HFF-Myc (cell line): ENCODE results near the gene DLX1.

Experiments used
- DNase-seq: peaks from one replicate; pipeline ENCODE4 v3.0.0-alpha.2; 2011; ENCODE audit warnings: low read depth; ENCODE audit errors: extremely low read depth
- H3K4me3 ChIP-seq: replicated peaks from 2 replicates; pipeline ENCODE4 v1.5.1; 2011; ENCODE audit warnings: low read depth, mild to moderate bottlenecking, control low read depth, low read length
- TF ChIP-seq, protein P1 (sequence below): IDR thresholded peaks from 2 replicates; pipeline ENCODE4 v1.5.1; 2012; ENCODE audit warnings: mild to moderate bottlenecking, low read depth, low read length, control low read depth; ENCODE audit errors: missing control alignments

The DLX1 gene

DNA sequence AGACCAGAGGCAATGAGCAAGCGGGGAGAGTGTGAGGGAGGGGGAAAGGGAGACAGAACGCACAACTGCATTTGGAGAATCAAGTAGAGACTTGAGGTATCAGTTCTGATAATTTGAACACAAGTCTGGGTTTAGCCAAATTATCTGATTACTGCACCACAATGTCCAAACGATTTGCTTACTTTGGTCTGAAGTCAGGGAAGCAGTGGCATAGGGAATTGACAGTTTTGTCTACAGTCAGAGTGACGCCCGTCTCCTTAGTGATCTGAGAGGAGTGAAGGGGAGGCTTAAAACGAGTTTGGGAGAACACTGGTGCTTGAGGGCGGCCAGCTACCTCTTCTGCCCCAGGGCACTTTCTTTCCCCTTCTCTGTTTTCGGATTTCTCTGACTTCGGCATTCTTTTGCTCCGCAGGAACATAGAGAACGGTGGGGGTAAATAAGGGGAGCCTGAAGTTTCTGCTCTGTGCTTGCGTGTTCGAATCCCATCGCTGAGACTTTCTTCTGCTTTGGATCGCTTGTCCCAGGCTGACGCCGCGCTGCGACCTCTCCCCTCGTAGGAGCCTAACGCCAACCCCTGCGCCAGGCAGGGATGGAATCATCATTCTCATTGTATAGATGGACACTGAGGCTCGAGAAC is 20.3 kb downstream of the DLX1 start:
- peak overlapping the region; percentile 38 for H3K4me3 ChIP-seq
- DNase-seq = no peak
- TF ChIP-seq, protein P1, sequence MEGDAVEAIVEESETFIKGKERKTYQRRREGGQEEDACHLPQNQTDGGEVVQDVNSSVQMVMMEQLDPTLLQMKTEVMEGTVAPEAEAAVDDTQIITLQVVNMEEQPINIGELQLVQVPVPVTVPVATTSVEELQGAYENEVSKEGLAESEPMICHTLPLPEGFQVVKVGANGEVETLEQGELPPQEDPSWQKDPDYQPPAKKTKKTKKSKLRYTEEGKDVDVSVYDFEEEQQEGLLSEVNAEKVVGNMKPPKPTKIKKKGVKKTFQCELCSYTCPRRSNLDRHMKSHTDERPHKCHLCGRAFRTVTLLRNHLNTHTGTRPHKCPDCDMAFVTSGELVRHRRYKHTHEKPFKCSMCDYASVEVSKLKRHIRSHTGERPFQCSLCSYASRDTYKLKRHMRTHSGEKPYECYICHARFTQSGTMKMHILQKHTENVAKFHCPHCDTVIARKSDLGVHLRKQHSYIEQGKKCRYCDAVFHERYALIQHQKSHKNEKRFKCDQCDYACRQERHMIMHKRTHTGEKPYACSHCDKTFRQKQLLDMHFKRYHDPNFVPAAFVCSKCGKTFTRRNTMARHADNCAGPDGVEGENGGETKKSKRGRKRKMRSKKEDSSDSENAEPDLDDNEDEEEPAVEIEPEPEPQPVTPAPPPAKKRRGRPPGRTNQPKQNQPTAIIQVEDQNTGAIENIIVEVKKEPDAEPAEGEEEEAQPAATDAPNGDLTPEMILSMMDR = no peak

DNA sequence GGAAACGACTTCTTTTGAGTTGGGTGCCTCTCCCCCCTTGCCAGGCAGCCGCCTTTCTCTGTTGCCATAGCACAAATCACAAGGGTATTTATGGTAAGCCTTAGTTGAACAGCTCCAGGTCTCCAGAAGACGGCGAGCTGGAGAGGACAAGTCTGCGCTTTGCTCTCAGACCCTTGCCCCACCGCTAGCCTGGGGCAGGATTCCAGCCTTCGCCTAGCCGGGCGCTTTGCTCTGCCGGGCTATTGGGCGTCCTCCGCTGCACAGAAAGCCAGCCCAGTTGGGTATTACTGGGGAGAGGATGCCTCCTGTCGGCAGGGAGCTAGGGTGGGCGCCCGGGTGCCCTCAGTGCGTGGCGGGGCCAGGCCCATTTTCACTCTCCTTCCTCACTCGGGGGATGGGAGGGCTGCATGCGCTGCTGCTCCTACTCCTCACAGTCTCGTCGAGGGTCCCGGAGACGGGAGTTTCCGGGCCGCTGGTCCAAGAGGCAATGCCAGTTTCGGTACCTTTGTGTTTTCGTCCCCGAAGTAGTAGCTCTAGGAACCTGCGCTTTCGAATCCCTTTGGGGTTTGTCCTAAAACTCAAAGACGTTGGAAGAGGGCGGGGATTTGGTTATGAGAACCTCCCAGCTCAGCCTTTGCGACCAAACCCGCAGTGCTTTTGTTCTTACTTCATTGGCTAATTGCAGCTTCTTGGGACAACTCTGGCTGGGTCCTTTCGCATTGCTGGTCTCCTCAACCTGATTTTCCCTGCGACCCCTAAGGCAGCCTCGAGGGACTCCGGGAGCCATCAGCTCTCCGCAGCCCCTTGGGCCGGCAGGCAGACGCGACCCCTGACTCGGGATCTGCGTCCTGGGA is 21.0 kb downstream of the DLX1 start:
- DNase-seq = no peak
- peak overlapping the region; percentile 38 for H3K4me3 ChIP-seq
- TF ChIP-seq, protein P1 = peak; percentile 61

DNA sequence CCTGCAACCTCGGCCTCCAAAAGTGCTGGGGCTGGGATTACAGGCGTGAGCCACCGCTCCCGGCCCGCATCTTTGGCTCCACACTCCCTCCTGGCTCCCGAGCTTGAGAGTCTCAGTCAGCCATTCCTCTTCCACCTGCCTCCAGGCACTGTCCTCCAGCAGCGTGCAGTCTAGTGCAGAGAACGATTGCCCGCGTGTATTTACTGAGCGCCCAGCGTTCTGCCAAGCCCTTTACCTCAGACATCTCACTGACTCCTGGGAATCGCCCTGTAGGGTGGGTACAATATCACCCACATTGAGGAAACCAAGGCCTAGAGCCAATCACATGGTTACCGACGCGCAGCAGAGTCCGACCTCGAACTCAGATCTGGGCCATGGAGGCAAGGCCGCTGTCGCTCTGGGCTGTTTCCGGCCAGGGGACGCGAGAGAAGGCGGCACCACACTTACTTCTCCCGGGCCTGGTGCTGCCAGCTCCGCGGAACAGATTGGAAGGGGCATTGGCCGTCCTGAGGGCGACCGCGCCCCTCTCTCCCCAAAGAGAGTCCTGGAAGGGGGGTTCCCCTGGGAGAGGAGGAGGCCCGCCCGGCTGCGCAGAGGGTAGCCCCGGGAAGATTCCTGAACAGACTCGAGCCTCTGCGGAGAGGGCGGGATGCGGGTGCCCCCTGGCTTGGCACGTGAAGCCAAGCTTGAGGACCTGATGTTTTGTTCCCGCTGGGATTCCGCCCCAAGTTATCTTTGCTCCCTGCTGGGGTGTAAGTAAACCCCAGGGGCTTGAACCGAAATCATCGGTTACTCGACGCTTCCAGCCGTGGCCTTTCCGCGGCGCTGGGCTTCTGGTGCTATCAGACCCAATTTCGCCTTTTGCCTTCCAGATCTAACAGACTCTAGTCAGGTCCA is 22.6 kb downstream of the DLX1 start:
- no peak overlapping the region for H3K4me3 ChIP-seq
- TF ChIP-seq, protein P1 = no peak
- DNase-seq = no peak

DNA sequence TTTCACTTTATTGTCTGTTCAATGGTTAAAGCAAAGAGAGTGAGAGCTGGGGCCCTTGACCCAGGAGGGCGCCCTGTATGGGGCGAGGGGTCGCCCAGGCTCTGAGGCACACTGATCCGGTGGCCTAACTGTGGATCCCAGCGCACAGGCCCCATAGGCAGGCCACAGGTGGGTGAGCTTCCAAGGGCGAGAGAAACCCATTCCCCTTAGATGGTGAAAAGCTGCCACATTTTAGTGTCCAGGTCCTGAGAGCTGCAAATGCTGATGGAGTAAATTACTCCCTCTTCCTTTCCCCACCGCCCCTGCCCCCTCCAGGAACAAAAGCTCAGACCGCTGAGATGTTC is 23.3 kb downstream of the DLX1 start:
- no peak for DNase-seq
- TF ChIP-seq, protein P1 = no peak
- H3K4me3 ChIP-seq = no peak overlapping the region

DNA sequence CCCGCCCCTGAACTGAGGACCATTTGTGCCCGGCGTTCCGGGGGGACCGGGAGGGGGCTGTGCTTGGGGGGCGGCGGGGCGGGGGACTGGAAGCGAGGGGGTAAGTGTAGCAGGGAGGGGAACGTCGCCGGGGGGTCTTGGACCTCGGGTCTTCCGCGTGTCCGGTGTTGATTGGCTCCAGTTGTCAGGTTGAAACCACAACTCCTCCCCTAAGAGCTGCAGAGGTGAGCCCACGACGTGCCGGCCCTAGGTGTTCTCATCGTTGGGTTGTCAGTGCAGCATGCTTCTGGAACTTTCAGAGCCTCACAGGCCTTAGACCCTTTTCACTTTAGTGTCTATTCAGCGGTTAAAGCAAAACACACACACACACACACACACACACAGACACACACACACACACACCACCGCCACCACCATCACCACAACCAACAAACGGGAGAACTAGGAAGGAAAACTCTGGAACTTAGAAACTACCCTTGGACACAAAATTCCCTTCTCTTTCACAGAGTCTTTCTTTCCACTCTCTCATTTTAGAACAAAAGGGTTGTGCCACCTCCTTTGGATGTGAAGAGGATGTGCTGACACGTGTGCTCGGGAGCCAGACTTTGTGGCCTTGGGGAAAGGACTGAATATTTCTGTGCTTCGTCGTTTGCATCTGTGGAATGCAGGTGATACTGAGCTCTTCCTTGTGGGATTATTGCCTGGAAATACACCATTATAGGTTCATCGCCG is 24.1 kb downstream of the DLX1 start:
- TF ChIP-seq, protein P1 = no peak
- H3K4me3 ChIP-seq = no peak overlapping the region
- no peak for DNase-seq
